GM19372 (cell line): ENCODE data around the gene PEX11G.

Experiments
- ATAC-seq: cut with Tn5 transposase; IDR thresholded peaks from one replicate; pipeline ENCODE4 v1.9.1; 2021; ENCODE audit warnings: mild to moderate bottlenecking, low read depth, moderate library complexity; ENCODE audit not compliant: unreplicated experiment

Gene PEX11G

DNA sequence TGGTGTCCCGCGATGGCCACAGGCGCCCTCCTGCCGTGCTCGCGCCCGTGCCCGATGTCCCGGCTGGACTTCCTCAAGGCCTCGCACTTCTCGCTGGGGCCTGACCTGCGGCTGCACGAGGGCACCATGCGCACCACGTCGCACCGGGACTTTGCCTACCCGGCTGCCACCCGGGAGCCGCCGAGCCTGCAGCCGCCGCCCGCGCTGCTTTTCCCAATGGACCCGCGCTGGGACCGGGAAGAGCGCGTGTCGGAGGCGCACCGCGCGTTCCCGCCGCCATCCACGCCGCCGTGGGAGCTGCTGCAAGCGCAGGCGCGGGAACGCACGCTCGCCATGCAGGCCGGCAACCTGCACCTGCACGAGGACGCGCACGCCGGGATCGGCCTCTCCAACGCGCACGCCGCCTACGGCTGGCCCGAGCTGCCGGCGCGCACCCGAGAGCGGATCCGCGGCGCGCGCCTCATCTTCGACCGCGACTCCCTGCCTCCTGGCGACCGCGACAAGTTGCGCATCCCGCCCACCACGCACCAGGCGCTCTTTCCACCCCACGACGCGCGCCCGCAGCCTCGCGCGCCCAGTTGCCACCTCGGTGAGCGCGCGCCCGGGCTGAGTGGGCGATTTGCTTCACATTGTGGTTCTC, 12.1 kb upstream of the PEX11G start:
- ATAC-seq: no peak

DNA sequence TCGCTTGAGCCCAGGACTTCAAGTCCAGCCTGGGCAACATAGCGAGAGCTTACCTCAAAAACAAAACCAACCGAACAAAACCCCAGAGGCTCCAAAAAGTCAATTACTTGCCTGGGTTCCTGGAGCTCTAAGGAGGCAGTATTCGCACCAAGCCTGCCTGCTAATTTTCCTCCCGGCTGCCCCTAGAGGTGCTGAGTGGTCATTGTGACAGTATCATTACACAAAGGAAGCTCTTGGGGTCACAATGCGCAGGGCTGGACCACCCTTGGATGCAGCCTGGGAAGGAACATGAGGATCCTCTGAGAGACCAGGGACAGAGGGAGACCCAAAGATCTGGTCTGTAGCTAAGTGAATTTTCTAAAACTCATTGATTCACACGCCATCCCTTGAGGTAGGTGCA, 8.5 kb upstream of the PEX11G start:
- ATAC-seq: no peak

DNA sequence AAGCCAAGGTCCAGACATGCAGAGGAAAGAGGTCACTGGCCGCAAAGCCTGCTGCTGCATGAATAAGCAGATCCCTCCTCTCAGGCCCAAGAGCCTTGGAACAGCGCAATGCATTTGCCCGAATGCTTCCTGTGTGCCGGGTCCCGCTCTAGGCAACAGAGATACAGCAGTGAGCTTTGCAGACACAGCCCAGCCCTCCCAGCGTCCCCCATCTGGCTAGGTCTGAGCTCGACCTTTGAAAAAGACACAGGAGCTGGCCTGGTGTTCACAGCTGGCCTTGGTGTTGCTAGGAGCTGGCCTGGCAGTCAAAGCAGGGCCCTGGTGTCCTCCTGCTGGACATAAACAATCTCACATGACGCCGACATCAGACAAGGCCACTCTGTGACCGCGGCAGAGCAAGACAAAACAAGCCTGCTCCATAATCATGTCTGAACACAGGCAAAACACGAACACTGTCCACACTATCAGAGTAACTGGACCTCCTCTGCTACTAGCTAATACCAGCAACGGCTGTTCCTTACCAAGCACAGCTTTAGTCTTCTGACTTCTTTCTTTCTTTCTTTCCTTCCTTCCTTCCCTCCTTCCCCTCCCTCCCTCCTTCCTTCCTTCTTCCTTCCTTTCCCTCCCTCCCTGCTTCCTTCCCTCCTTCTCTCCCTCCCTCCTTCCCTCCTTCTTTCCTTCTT, 5.7 kb upstream of the PEX11G start:
- ATAC-seq: no peak

DNA sequence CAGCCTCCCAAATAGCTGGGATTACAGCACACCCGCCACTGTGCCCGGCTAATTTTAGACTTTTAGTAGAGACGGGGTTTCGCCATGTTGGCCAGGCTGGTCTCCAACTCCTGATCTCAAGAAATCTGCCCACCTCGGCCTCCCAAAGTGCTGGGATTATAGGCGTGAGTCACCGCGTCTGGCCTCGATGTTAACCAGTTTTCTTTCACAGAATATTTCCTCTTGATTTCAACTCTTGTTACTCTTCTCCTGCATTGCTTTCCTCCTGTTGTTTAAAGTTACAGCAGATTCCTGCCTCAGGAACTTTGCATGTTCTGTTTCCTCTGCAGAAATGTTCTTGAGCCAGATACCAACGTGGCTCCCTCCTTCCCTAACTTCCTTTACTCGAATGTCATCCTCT, 3.7 kb upstream of the PEX11G start:
- no peak for ATAC-seq

DNA sequence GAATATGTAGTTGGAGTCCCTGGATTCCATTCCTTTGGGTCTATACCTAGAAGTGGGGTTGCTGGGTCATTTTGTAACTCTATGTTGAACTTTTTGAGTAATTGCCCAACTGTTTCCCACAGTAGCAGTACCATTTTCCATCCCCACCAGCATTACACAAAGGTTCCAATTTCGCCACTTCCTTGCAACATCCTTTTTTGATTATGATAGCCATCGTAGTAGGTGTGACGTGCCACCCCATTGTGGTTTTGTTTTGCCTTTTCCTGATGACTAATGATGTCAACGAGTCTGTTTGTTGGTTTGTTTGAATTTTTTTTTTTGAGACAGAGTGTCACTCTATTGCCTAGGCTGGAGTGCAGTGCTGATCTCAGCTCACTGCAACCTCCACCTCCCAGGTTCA, 3.3 kb upstream of the PEX11G start:
- ATAC-seq: no peak

DNA sequence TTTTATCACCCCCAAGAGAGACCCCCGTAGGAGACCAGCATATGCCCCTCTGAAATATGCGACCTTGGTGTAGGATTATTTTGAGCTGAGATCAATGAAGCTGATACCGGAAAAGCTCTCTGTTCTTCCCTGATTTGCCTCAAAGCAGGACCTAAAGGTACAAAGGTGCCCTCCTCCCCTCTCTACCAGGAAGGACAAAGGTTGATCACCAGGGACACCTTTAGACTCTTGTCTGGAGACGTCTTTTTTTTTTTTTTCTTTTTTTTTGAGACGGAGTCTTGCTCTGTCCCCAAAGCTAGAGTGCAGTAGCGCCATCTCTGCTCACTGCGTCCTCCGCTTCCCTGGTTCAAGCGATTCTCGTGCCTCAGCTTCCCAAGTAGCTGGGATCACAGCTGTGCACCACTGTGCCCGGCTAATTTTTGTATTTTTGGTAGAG, 792 bp upstream of the PEX11G start:
- ATAC-seq: no peak

DNA sequence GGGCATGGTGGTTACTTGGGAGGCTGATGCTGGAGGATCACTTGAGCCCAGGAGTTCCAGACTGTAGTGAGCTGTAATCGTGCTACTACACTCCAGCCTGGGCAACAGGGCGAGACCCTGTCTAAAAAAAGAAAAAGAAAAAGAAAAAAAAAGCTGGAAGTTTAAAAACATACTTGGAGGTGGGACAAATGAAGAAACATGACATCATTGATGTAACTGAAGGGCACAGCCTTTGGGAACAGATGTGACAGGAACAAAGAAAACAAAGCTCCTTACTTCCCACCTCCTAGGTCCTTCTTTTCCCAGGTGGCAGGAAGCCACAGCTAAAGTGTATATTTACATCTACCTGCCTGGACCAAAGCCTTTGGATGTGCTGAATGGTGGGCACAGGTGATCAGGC, 1.9 kb downstream of the PEX11G start:
- no peak for ATAC-seq

DNA sequence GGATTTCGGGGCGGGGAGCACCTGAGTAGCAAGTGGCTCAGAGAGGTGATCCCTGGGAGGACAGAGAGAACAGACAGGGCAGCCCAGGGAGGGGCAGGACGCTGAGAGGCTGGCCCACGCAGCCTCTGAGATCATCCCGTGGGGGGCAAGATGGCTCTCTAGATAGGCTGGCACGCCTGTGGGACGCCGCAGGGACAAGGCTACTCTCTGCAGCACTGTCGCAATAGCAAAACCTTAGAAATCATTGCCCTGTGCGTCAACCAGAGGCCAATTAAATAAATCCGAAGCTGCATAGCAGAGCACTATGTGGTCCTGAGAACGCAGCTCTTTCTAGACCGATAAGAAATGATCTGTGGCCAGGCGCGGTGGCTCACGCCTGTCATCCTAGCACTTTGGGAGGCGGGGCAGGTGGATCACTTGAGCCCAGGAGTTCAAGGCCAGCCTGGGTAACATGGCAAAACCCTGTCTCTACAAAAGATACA, 5.1 kb downstream of the PEX11G start:
- no peak for ATAC-seq

DNA sequence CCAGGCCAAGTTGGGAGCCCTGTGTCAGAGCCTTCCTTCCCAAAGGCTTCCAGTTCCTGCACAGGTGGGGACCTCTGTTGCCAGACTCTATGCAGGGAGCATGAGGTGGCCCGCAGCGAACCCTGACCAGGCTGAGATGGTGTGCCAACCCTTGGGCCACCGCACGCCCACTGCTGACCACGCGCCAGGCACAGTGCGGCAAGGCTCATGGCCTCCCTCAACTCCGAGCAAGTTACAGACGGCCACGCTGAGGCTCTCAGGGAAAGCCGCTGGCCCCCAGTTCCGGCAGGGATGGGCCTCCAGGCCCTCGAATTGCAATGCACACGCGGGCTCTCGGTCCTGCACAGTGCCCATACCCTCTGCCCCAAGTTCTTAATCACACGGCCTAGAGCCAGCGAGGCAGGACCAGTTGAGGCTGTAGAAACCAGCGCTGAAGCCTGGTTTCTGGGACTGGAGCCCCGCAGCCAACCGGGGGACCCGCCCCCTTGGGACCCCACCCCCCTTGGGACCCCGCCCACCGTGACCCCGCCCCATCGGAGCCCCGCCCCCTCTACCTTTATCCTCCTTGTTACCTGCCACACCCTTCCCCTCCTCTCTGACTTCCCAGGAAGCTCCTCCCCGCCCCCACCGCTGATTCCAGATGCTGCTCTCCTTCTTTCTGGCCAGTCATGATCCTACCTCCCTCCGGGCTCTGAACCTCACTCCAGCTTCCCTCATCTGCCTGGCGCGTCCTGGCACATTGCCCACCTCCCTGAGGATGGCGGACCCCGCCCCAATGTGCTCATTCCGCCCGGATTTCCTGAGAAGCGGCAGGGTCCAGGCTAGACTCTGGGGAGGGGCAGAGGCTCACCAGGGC, 6.0 kb downstream of the PEX11G start:
- no peak for ATAC-seq

DNA sequence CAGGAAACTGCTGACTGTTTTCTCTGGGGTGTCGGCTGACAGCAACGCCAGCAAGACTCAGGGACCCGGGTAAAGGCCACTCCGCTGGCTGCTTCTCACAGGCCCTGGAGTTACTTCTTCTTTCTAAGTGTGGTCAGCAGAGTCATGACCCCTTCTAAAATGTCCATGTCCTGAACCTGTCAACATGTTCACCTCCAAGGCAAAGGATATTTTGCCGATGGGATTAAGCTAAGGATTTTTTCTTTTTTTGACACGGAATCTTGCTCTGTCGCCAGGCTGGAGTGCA, 7.9 kb downstream of the PEX11G start:
- ATAC-seq: no peak

DNA sequence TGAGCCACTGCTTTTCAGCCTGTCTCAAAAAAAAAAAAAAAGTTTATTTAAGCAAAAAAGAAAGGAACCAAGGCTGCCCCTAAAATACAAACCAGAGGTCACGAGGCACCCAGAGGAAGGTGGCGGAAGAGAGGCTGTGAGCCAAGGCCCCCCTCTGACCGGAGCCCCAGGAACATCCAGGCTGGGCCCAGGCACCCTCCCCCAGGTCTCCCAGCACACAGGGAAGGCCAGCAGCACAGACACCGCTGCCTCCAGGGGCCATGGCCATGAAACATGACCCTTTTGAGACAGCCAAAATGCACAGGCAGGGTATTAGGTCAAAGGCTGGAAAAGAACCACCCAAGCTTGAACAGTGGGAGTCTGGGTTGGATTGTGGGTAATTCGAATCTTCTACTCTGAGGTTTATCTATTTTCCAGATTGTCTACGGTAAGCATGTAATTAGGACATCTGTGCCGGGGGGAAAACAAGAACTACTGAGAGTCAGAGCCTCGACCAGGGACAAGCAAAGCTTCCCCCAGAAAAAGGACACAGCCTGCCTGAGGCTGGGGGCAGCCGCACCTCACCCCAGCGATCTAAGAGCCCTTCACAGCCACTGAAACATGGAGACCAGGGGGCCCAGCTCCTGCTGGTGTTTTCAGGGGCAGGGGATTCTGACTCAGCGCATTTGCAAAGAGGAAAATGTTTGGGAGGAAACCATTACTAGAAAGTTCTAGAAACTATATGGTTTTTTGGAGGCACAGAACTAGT, 8.4 kb downstream of the PEX11G start:
- no peak for ATAC-seq

DNA sequence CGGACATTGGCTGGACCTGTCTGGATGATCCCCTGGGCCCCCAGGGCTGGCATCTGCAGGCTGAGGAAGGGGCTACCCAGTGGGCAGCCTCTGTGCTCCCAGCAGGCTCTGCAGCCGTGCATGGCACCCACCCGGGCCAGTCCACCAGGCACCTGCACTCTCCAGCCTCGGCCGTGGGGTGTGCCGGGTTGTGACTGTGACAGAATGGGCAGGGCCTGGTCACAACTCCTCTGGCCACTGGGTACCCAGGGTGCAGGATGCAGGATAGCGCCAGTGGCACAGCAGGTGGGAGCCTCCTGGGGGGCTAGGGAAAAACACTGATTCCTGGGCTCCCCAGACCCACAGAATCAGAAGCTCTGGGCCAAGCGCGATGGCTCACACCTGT, 10.0 kb downstream of the PEX11G start:
- ATAC-seq: no peak

DNA sequence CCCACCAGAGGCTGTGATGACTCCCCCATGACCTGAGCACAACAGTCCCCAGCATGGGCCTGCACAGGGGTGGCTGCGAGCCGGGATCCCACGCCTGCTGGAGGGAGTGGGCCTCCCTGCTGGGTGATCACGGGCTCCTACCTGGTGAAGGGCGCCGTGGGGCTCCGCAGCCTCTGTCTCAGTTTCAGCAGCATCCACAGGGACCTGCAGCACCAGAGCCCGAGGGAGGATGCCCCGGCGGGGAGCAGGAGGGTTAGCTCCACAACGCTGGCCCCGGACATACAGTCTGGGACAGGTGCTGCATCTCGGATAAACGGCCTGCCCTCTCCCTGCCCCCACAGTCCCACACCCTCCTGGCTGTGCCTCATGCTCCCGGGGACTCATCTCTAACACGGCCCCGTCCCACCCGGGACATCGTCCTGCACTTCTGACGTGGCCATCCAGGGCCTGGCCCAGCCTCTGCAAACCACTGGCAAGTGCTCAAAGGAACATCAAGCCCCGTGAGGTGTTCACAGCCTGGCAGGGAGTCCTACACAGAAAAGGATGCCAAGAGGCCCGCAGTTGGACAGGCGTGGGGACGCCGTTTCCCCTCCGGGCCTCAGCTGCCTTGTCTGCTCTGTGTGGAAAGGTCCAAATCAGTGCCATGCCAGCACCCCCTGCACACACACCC, 10.5 kb downstream of the PEX11G start:
- ATAC-seq: no peak

DNA sequence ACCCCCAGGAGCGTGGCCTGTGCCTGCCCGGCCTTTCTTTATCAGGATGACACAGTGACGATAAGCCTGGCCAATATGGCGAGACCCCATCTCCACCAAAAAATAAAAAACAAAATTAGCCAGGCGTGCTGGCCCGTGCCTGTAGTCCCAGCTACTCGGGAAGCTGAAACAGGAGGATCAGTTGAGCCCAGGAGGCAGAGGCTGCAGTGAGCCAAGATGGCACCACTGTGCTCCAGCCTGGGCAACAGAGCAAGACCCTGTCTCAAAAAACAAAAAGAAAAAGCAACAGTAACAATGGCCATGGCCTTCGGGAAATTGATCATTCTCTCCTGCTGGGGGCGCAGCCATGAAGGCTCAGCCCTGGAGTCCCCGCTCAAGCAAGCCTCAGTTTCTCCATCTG, 11.1 kb downstream of the PEX11G start:
- no peak for ATAC-seq

DNA sequence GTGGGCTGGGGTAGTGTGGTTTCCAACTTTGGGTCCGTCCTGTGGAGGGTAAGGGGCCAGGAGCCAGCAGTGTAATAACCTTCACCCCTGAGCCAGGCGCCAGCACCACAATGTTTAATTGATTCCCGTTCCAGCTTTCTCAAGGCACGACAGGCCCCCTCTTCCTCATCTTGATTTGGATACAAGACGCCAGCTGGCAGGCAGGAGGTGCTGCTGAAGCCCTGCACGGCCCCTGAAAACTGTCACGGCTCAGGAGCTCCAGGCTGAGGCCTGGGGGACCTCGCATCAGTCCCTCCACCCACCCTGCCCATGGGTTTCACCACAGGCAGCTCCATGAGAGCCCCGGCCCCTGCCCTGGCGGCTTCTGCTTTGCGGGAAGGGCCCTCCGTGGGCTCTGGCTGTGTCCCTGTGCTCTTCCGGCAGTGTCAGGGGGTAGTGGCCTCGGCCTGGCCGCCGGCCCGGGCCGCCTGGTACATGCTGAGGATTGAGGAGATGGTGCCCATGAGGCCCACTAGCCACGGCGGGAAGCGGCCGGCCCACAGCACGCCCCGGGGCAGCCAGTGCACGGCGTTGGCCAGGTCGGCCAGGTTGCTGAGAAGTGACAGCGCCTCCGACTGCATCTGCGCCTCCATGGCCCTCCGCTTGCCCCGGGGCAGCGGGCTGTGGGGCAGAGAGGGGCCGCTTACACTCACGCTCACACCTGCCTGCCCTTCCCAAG, 11.9 kb downstream of the PEX11G start:
- no peak for ATAC-seq

DNA sequence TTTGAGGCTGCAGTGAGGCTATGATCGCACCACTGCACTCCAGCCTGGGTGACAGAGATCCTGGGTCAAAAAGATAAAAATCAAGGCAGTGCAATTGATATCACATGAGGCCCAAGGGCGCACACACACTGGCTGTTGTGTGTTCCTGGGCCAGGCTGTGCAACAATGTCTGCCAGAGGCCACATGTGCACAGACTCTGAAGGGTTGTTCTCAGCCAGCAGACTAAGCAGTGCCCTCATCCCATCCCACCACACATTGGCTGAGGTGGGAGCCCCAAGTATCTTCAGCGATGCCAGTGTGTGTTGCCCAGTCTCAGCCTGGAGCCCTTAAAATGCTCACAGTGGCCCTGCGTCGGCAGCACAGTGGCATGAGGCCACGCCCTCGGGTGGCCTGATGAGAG, 12.6 kb downstream of the PEX11G start:
- ATAC-seq: no peak

DNA sequence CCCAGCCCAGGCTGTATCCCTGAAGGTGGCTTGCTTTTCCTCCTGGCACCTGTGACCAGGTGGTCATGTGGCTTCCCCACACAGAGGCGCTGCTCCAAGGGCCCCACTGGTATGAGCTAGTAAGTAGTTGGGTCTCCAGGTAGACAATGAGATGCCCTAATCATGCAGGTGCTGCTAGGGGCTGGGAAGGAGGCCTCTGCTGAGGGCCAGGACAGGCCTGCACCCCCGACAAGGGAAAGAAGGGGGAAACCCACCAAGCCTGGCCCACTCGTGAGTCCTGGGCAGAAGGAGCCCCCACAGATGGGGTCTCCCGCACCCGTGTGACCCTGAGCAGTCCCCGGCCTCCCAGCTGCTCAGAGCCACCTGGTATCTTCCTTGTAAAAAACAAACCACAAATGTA, 13.2 kb downstream of the PEX11G start:
- no peak for ATAC-seq

DNA sequence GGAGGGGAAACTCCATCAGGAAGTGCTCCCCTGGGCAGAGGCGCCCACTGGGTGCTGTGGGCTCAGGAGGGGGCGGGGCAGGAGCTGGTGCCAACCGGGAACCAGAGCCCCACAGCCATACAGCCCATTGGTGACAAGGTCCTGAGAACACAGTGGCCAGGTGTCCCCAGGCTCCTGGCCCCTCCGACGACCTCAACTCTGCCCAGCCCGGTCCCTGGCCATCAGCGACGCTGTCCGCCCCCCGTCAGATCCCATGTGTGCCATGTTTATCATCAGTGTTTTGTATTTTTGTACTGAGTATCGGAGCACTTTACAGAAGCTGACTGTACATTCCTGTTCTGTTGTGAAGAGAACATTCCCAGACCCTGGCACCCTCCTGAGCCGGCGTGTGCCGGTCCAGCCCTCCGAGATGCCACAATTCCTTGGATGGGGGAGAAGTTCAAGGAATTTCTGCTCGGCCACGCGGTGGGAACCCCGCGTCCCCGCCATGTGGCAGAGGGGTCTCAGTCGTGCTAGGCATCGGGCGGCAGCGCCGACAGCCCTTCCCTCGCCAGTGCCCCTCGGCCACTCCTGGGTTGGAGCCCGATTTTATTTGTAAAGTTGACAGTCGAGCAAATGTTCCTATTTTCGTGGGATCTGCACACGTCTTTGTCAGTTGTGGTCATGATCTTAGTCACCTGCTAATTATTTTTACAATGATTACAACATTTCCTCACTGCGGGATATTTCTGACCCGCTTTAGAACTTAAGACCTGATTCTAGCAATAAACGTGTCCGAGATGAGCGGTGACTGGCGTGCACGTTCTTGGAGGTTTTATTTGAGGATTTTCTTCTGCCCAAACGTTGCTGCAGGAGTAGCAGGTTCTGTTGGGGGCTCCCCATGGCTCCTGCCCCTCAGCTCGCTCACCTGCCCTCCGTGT, 16.9 kb downstream of the PEX11G start:
- ATAC-seq: no peak
